OCI-LY7 (cell line): ENCODE measurements around the gene IQGAP2.

Experiments used
- EZH2phosphoT487 ChIP-seq: fragments of 200-600 bp; sonication (generic); IDR thresholded peaks from 2 replicates; pipeline ENCODE4 v1.6.1; 2018; ENCODE audit warnings: low read depth, borderline replicate concordance, mild to moderate bottlenecking, mixed run types, antibody characterized with exemption, low read length, moderate library complexity, mixed read lengths
- TF ChIP-seq, protein P1 (sequence below): fragments of 200-600 bp; sonication (generic); conservative IDR thresholded peaks from 2 replicates; pipeline ENCODE4 v1.5.1; 2014; ENCODE audit warnings: mild to moderate bottlenecking, antibody characterized with exemption, low read length, moderate library complexity, mixed read lengths

- TF ChIP-seq, protein P1, sequence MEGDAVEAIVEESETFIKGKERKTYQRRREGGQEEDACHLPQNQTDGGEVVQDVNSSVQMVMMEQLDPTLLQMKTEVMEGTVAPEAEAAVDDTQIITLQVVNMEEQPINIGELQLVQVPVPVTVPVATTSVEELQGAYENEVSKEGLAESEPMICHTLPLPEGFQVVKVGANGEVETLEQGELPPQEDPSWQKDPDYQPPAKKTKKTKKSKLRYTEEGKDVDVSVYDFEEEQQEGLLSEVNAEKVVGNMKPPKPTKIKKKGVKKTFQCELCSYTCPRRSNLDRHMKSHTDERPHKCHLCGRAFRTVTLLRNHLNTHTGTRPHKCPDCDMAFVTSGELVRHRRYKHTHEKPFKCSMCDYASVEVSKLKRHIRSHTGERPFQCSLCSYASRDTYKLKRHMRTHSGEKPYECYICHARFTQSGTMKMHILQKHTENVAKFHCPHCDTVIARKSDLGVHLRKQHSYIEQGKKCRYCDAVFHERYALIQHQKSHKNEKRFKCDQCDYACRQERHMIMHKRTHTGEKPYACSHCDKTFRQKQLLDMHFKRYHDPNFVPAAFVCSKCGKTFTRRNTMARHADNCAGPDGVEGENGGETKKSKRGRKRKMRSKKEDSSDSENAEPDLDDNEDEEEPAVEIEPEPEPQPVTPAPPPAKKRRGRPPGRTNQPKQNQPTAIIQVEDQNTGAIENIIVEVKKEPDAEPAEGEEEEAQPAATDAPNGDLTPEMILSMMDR: no peak
- TF ChIP-seq EZH2phosphoT487: no peak
Measured at GRCh38 chr5:76492819-76493189, 89.7 kb downstream of the IQGAP2 start.
